GM23248 (cell line): ENCODE measurements around the gene TBC1D8. TPM values are rescaled to one million over a fixed set of nuclear protein-coding genes. Genes with fewer than 3 reads are reported as not detected.
A peak's percentile ranks its signal among the peaks of the same experiment; 100 is the strongest.

ENCODE experiments used
- DNase-seq: peaks from one replicate; pipeline ENCODE4 v3.0.0-alpha.2; 2015
- H2AFZ ChIP-seq: fragments of 200-600 bp; sonication (generic); 2 replicates; pipeline ENCODE4 v1.6.1; 2016; ENCODE audit warnings: antibody characterized with exemption
- H3F3A ChIP-seq: fragments of 200-600 bp; sonication (generic); 2 replicates; pipeline ENCODE4 v1.6.1; 2016; ENCODE audit warnings: mild to moderate bottlenecking, antibody characterized with exemption, mixed run types; ENCODE audit not compliant: insufficient read depth
- H3K27ac ChIP-seq: fragments of 200-600 bp; sonication (generic); 2 replicates; pipeline ENCODE4 v1.5.1; 2016; ENCODE audit warnings: mild to moderate bottlenecking
- H3K27me3 ChIP-seq: fragments of 200-600 bp; sonication (generic); replicated peaks from 2 replicates; pipeline ENCODE4 v1.6.1; 2016; ENCODE audit warnings: mild to moderate bottlenecking; ENCODE audit not compliant: insufficient read depth
- H3K36me3 ChIP-seq: fragments of 200-600 bp; sonication (generic); 2 replicates; pipeline ENCODE4 v1.6.1; 2016; ENCODE audit warnings: low read depth, mild to moderate bottlenecking
- H3K4me1 ChIP-seq: fragments of 200-600 bp; sonication (generic); 2 replicates; pipeline ENCODE4 v1.6.1; 2016; ENCODE audit warnings: mild to moderate bottlenecking; ENCODE audit not compliant: insufficient read depth
- H3K4me2 ChIP-seq: fragments of 200-600 bp; sonication (generic); one replicate; pipeline ENCODE4 v1.6.1; 2016; ENCODE audit warnings: mild to moderate bottlenecking; ENCODE audit not compliant: unreplicated experiment
- H3K4me3 ChIP-seq: fragments of 200-600 bp; sonication (generic); 2 replicates; pipeline ENCODE4 v1.5.1; 2016; ENCODE audit warnings: mild to moderate bottlenecking
- H3K79me2 ChIP-seq: fragments of 200-600 bp; sonication (generic); 2 replicates; pipeline ENCODE4 v1.6.1; 2016; ENCODE audit warnings: mild to moderate bottlenecking; ENCODE audit not compliant: insufficient read depth
- H3K9ac ChIP-seq: fragments of 200-600 bp; sonication (generic); 2 replicates; pipeline ENCODE4 v1.6.1; 2016; ENCODE audit warnings: mild to moderate bottlenecking
- H3K9me2 ChIP-seq: fragments of 200-600 bp; sonication (generic); 2 replicates; pipeline ENCODE4 v1.6.1; 2016; ENCODE audit warnings: mixed run types, mild to moderate bottlenecking, moderate library complexity; ENCODE audit not compliant: insufficient read depth
- H3K9me3 ChIP-seq: fragments of 200-600 bp; sonication (generic); one replicate; pipeline ENCODE4 v1.6.1; 2017; ENCODE audit warnings: low read depth
- H4K20me1 ChIP-seq: fragments of 200-600 bp; sonication (generic); 2 replicates; pipeline ENCODE4 v1.6.0; 2016; ENCODE audit not compliant: insufficient read depth
- EZH2 ChIP-seq: fragments of 200-600 bp; sonication (generic); IDR thresholded peaks from 2 replicates; pipeline ENCODE4 v1.6.1; 2018; ENCODE audit warnings: antibody characterized with exemption, mild to moderate bottlenecking; ENCODE audit not compliant: insufficient read depth, poor library complexity, severe bottlenecking
- EZH2phosphoT487 ChIP-seq: fragments of 200-600 bp; sonication (generic); IDR thresholded peaks from 2 replicates; pipeline ENCODE4 v1.6.1; 2018; ENCODE audit warnings: antibody characterized with exemption, moderate library complexity, mild to moderate bottlenecking, low read depth; ENCODE audit not compliant: insufficient read depth
- WGBS, 2 experiments: methylation state at CpG; one replicate each; pipeline ENCODE4 v1.1.6; 2015 to 2017; ENCODE audit warnings: low lambda C conversion rate in 2 of 2, low coverage in 1 of 2; ENCODE audit errors: missing lambda C conversion rate in 2 of 2; 5-methylcytosine and 5-hydroxymethylcytosine counted together
- in situ Hi-C: fragments of 300-500 bp; cut with MboI; formaldehyde crosslinking; loops from 2 replicates; pipeline ENCODE4 v1.15.0; 2020
- polyA plus RNA-seq: library from polyadenylated mRNA; unstranded; fragments of >200 nt; fragmentation: Nextera tagmentation; extraction: Ambion mirVana; gene quantifications from 2 replicates; pipeline ENCODE4 v1.2.1, GENCODE V29; 2016
- small RNA-seq: library from RNA; depleted of rRNA; stranded (forward); fragments of <200 nt; gene quantifications from one replicate; pipeline ENCODE3, GENCODE V24; 2014; ENCODE audit warnings: low read depth, low replicate concordance
- total RNA-seq: library from RNA; depleted of rRNA; stranded (reverse); fragments of >200 nt; shearing (Covaris generic); gene quantifications from 2 replicates; pipeline ENCODE4 v1.2.3, GENCODE V29; 2014; rRNA removed

The TBC1D8 gene
- total and polyA plus RNA-seq, 2 experiments from 2014 or later, result 2.5 to 2.6 TPM

DNA sequence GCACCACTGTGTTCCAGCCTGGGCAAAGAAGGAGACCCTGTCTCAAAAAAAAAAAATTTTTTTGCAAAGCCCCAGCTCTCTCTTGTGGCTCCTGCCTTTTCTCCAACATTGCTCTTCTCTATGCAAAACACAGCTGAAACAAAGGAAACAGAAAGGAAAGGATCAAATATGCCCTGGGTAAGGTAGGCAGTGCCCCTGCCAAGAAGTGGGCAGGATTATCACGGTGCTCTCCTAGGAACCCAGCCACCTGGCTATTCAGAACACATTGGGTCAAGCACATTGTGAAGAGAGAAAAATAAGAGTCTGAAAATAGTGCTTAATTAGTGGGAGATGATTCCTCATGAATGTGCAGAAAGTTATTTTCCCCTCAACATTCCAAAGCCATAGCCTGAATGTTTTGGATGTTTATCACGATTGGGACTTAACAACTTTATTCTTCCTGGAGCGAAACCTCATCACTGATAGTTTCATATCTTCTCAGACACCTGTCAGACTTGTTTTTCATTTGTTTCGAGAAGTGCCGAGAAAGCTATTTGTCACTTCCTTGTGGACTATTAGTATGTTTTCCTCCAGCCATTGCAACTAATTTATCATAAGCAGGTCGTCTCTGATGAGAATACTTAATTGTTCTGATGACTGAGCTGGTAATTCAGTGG, 191.8 kb downstream of the TBC1D8 start:
- Histone ChIP-seq H3K4me2 (peak overlapping the region; percentile 63), H3K4me1 (peaks cover 33% of the 10 kb centered on the region), H3K36me3 (no peaks in the 10 kb centered on the region), H4K20me1 (no peaks in the 10 kb centered on the region), H3K79me2 (no peaks in the 10 kb centered on the region), H3K9ac (no peak overlapping the region), H3K4me3 (0 out of 2 replicates have a peak overlapping the region, but pooled peaks have one; percentile 18), H3K27me3 (no peaks in the 10 kb centered on the region), H3F3A (peaks cover 43% of the 10 kb centered on the region), H3K9me3 (no peaks in the 10 kb centered on the region), H3K9me2 (no peaks in the 10 kb centered on the region), H3K27ac (peak overlapping the region; percentile 34), H2AFZ (no peak overlapping the region)
- WGBS, 2 experiments, result 2 to 6% methylated on average over 6 of the region's 6 CpGs
- in situ Hi-C loops, result no loop called here
- DNase-seq, result peak; percentile 75
- TF ChIP-seq EZH2 (no peak), EZH2phosphoT487 (no peak)

DNA sequence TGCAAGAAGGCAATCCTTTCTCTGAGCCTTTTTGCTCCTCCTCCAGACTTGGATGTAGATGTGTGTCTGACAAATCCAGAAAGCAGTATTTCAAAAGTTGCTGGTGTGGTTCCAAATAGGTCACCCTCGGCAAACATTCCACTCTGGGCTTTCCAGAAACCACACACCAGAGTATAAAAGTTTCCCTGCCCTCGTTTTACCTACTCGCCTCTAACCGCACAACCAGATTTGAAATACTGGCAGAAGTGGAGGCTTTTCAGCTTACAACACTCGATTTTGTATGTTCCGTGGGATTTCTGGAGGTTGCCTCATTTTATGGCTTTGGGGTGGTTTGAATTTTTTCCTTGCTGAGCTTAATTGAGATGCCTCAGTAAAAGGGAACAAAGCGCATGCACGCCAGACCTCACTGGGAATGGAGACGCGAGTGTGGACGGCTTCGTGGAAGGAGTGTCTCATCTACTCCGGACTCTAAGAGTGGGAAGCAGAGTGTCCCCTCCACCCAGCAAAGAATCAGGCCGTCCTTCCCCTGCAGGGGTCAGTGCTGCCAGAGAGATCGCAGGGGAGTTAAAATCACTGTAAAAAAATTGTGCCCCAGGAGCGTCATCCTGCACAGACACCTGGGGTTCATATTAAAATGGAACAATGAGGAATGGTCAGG, 193.1 kb downstream of the TBC1D8 start:
- TF ChIP-seq EZH2 (no peak), EZH2phosphoT487 (peak; percentile 75; the same call in 1 of the 2 replicates)
- Histone ChIP-seq H3F3A (peaks cover 43% of the 10 kb centered on the region), H4K20me1 (no peaks in the 10 kb centered on the region), H3K9ac (peak overlapping the region; percentile 64), H3K27ac (peak overlapping the region; percentile 76), H3K36me3 (no peaks in the 10 kb centered on the region), H3K4me1 (peaks cover 33% of the 10 kb centered on the region), H2AFZ (no peak overlapping the region), H3K4me3 (peak overlapping the region; percentile 21), H3K27me3 (no peaks in the 10 kb centered on the region), H3K9me2 (no peaks in the 10 kb centered on the region), H3K4me2 (peak overlapping the region; percentile 63), H3K79me2 (no peaks in the 10 kb centered on the region), H3K9me3 (no peaks in the 10 kb centered on the region)
- in situ Hi-C loops, result no loop called here
- 11 to 13% methylated on average over 16 of the region's 16 CpGs for WGBS, 2 experiments
- peak; percentile 95 for DNase-seq

Small RNA genes within 50 kb of the gene (small RNA-seq; reads per million reads assigned to genes)
- not detected for gene BBIP1P1

Other genes with a start within 250 kb of the TBC1D8 start
- gene RPL31, start 149.1 kb downstream of the TBC1D8 start, total RNA-seq, result 604 and 659 TPM in 2 replicates
- gene RPL31, start 149.1 kb downstream of the TBC1D8 start, polyA plus RNA-seq, result 1,157 and 1,172 TPM in 2 replicates
- 30.6 and 33.3 TPM in 2 replicates for gene CNOT11, start 101.5 kb upstream of the TBC1D8 start, total RNA-seq
- 22.6 and 24.6 TPM in 2 replicates for gene CNOT11, start 101.5 kb upstream of the TBC1D8 start, polyA plus RNA-seq
- gene RNF149, start 157.3 kb upstream of the TBC1D8 start, total RNA-seq, result 54.1 and 58.1 TPM in 2 replicates
- gene RNF149, start 157.3 kb upstream of the TBC1D8 start, polyA plus RNA-seq, result 48.9 and 51.9 TPM in 2 replicates
- gene CREG2, start 236.1 kb upstream of the TBC1D8 start, total RNA-seq, result under 0.01 and 0.22 TPM in 2 replicates
- 0.15 TPM in 1 of 2 replicates, not detected in the other for gene CREG2, start 236.1 kb upstream of the TBC1D8 start, polyA plus RNA-seq